ENCODE measurements around the gene LAP3. TPM values are rescaled to one million over a fixed set of nuclear protein-coding genes. Genes with fewer than 3 reads are reported as not detected.

LAP3 gene
- total RNA-seq, 1 donor from 2014 or later, result 77.6 TPM

DNA sequence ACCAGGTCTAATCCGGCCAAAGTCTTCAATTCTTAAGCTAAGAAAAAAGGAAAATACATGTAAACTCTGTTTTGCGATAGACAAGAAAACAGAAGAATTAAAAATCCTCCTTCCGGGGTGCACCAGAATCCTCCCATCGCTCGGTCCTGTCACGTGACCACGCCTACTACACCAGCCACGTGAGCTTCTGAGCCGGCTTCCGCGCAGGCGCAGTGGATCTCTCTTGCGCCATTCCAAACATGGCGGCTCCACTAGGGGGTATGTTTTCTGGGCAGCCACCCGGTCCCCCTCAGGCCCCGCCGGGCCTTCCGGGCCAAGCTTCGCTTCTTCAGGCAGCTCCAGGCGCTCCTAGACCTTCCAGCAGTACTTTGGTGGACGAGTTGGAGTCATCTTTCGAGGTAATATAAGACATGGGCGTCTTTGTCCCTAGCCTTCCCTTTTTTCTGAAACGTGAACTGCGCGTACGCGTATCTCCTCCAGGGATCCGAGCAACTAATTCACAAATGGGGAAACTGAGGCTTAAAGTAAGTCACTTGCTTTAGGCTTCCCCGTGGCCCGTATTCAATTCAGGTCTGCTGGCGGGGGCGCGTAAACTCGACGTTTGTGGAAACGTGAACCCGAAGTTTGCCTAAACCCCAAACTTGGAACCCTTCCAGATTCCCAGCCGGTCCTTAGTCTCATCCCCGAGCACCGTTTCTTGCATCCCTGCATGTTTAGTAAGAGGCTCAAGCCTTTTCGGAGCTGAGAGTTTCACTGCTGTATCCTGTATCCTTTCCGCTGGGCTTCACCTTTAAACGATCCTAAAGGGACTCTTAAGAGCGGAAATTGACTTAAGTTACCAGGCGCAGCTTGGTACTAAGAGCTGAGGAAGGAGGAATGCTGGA lies 37.7 kb downstream of the LAP3 start, which contains the start of gene MED28:
Gene MED28 (plus strand): TSS at position 226 of the 884 bp plus-strand sequence. CDS start 14 bp downstream, at position 240.
- intact Hi-C loops (cut with DNase I), result no loop called here
- peak within 1 kb of the TSS; percentile 93 for H3K27ac ChIP-seq
- DNase-seq (ENCODE audit: extremely low spot score in 2 of 2), result peak; percentile 96 to 98
- peak within 1 kb of the TSS; percentile 66 to 89 for H3K4me3 ChIP-seq
- H3K9me3 ChIP-seq, result no peaks in the 10 kb centered on the region
- peaks cover 50% of the 10 kb centered on the region for H3K4me1 ChIP-seq
- TF ChIP-seq, protein P1, sequence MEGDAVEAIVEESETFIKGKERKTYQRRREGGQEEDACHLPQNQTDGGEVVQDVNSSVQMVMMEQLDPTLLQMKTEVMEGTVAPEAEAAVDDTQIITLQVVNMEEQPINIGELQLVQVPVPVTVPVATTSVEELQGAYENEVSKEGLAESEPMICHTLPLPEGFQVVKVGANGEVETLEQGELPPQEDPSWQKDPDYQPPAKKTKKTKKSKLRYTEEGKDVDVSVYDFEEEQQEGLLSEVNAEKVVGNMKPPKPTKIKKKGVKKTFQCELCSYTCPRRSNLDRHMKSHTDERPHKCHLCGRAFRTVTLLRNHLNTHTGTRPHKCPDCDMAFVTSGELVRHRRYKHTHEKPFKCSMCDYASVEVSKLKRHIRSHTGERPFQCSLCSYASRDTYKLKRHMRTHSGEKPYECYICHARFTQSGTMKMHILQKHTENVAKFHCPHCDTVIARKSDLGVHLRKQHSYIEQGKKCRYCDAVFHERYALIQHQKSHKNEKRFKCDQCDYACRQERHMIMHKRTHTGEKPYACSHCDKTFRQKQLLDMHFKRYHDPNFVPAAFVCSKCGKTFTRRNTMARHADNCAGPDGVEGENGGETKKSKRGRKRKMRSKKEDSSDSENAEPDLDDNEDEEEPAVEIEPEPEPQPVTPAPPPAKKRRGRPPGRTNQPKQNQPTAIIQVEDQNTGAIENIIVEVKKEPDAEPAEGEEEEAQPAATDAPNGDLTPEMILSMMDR (IDR thresholded peaks at IDR 0.05), result no peak
- TF ChIP-seq POLR2A (IDR thresholded peaks at IDR 0.05) (peak in 1 of 2 donors; percentile 82), POLR2AphosphoS5 (IDR thresholded peaks at IDR 0.05; ENCODE audit: insufficient read depth in 1 of 2, low read depth in 1 of 2) (peak; percentile 99)
- peaks cover 0 to 4% of the 10 kb centered on the region in 2 donors for H3K36me3 ChIP-seq
- no peaks in the 10 kb centered on the region for H3K27me3 ChIP-seq

DNA sequence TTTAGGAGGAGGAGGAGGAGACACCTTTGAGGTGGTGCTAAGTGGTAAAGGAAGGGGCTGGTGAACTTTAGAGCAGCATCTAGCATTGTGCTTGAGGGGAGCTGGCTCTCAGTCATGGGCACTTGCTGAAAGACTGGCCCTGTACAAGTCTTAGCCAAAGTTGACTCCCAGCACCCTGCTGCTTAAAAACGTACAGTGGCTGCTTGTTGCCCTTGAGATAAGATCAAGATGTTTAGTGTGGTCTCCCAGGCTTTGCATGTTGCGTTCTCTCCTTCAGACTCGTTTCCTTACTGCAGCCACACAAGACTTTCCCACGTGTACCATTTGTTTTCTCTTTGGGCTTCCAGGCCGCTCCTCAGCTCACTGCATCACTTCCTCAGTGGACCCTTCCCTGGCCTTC lies 39.3 kb downstream of the LAP3 start:
- peaks cover 0 to 13% of the 10 kb centered on the region in 2 donors for H3K36me3 ChIP-seq
- no peaks in the 10 kb centered on the region for H3K9me3 ChIP-seq
- H3K27me3 ChIP-seq, result no peaks in the 10 kb centered on the region
- TF ChIP-seq, protein P1 (IDR thresholded peaks at IDR 0.05), result no peak
- TF ChIP-seq POLR2A (IDR thresholded peaks at IDR 0.05) (no peak), POLR2AphosphoS5 (IDR thresholded peaks at IDR 0.05; ENCODE audit: insufficient read depth in 1 of 2, low read depth in 1 of 2) (no peak)
- peak overlapping the region; percentile 3 to 89 for H3K4me3 ChIP-seq
- no peak overlapping the region for H3K27ac ChIP-seq
- peaks cover 50% of the 10 kb centered on the region for H3K4me1 ChIP-seq
- DNase-seq (ENCODE audit: extremely low spot score in 2 of 2), result no peak
- intact Hi-C loops (cut with DNase I), result no loop called here

DNA sequence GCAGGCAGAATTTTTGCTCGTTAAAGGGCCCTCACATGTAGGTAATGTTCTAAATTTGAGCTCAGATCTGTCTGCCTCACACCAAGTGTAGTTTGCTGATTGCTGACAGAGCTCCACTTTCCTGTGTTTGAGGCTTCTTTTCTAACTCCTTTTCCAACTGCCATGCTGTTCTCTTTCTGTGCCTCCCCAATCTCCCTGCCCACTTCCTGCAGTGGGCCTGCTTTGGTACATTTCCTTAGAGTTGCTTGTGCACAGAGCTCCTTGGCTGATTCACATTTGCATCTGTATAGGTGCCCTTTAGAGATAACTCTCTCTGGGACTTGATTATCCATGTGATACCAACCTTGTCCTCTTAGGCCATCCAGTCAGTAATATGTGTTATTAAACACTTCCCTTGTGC lies 41.9 kb downstream of the LAP3 start:
- TF ChIP-seq, protein P1 (IDR thresholded peaks at IDR 0.05), result no peak
- TF ChIP-seq POLR2AphosphoS5 (IDR thresholded peaks at IDR 0.05; ENCODE audit: insufficient read depth in 1 of 2, low read depth in 1 of 2), result no peak
- no peak for TF ChIP-seq POLR2A (IDR thresholded peaks at IDR 0.05)
- intact Hi-C loops (cut with DNase I), result no loop called here
- Histone ChIP-seq H3K27me3 (no peaks in the 10 kb centered on the region), H3K36me3 (peaks cover 7 to 39% of the 10 kb centered on the region in 2 donors), H3K27ac (no peak overlapping the region), H3K4me3 (no peak overlapping the region), H3K4me1 (peaks cover 45% of the 10 kb centered on the region), H3K9me3 (no peaks in the 10 kb centered on the region)
- no peak for DNase-seq (ENCODE audit: extremely low spot score in 2 of 2)

DNA sequence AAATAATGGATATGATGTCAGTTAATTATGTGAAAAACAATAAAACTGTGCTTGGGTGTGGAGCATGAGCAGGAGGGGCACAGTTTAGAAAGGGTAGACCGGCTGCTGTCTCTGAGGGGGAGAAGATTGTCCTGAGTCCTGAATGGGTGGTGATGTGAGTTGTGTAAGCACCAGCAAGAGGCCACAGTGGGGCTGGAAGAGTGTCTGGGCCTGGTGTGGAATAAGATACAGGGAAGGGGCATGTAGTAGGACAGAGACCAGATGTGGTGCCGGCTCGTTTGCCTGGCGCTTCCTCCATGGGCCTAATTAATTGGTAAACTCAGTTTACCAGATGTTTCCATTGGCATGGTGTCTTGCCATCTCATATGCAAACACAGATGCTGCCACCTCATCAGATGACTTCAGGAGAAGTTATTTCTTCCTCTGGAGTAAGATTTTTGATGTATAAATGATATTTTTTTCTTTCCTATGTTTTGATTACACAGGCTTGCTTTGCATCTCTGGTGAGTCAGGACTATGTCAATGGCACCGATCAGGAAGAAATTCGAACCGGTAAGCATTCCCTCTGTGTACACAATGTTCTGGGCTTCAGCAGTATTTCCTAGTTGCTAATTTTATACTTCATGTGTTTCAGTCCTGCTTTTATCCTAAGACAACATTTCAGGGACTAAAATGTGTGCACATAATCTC lies 42.6 kb downstream of the LAP3 start:
- Histone ChIP-seq H3K36me3 (peaks cover 7 to 45% of the 10 kb centered on the region in 2 donors), H3K4me3 (no peak overlapping the region), H3K4me1 (peaks cover 45% of the 10 kb centered on the region), H3K27me3 (no peaks in the 10 kb centered on the region), H3K27ac (no peak overlapping the region), H3K9me3 (no peaks in the 10 kb centered on the region)
- no peak for TF ChIP-seq POLR2A (IDR thresholded peaks at IDR 0.05)
- TF ChIP-seq, protein P1 (IDR thresholded peaks at IDR 0.05), result no peak
- TF ChIP-seq POLR2AphosphoS5 (IDR thresholded peaks at IDR 0.05; ENCODE audit: insufficient read depth in 1 of 2, low read depth in 1 of 2), result no peak
- intact Hi-C loops (cut with DNase I), result loop anchor here (10.0 kb wide), 1 partner anchor 55 kb away; no protein-coding TSS in a partner anchor
- no peak for DNase-seq (ENCODE audit: extremely low spot score in 2 of 2)

Data from vagina (tissue), 2 donors.